ENCODE measurements around the gene DHX35. TPM values are rescaled to one million over a fixed set of nuclear protein-coding genes. Genes with fewer than 3 reads are reported as not detected.
A peak's percentile ranks its signal among the peaks of the same experiment; 100 is the strongest.

DHX35 gene
- total RNA-seq, 1 donor from 2014 or later, result 12.3 TPM

GRCh38 chr20:39029364-39029763 is 67.2 kb downstream of the DHX35 start:
- DNase-seq, result no peak

- DNase-seq, result no peak
These were observed 70.9 kb downstream of the DHX35 start for GRCh38 chr20:39032997-39033396.

- no peak for DNase-seq
These were observed 73.9 kb downstream of the DHX35 start for GRCh38 chr20:39036011-39036410.

- DNase-seq, result no peak
These were observed 74.7 kb downstream of the DHX35 start for GRCh38 chr20:39036851-39037250.

- no peak for DNase-seq
These were observed 75.9 kb downstream of the DHX35 start for GRCh38 chr20:39038047-39038446.

GRCh38 chr20:39038495-39038894 is 76.4 kb downstream of the DHX35 start:
- no peak for DNase-seq

- no peak for DNase-seq
These were observed 77.1 kb downstream of the DHX35 start for GRCh38 chr20:39039261-39039660.

- DNase-seq, result no peak
These were observed 78.0 kb downstream of the DHX35 start for GRCh38 chr20:39040116-39040515.

GRCh38 chr20:39041067-39041466 is 78.9 kb downstream of the DHX35 start:
- DNase-seq, result no peak

- no peak for DNase-seq
These were observed 80.4 kb downstream of the DHX35 start for GRCh38 chr20:39042279-39043150.

- no peak for DNase-seq
These were observed 82.4 kb downstream of the DHX35 start for GRCh38 chr20:39044501-39044900.

- no peak for DNase-seq
These were observed 83.5 kb downstream of the DHX35 start for GRCh38 chr20:39045676-39046075.

GRCh38 chr20:39047417-39047985 is 85.4 kb downstream of the DHX35 start:
- no peak for DNase-seq

- no peak for DNase-seq
These were observed 86.0 kb downstream of the DHX35 start for GRCh38 chr20:39048000-39048696.

- DNase-seq, result no peak
These were observed 87.0 kb downstream of the DHX35 start for GRCh38 chr20:39049148-39049547.

GRCh38 chr20:39049684-39050554 is 87.8 kb downstream of the DHX35 start:
- DNase-seq, result peak; percentile 5

GRCh38 chr20:39050555-39050902 is 88.4 kb downstream of the DHX35 start:
- DNase-seq, result no peak

- no peak for DNase-seq
These were observed 90.5 kb downstream of the DHX35 start for GRCh38 chr20:39052676-39053075.

GRCh38 chr20:39057143-39057542 is 95.0 kb downstream of the DHX35 start:
- no peak for DNase-seq

- DNase-seq, result no peak
These were observed 95.8 kb downstream of the DHX35 start for GRCh38 chr20:39057911-39058310.

- no peak for DNase-seq
These were observed 96.9 kb downstream of the DHX35 start for GRCh38 chr20:39059036-39059435.

- DNase-seq, result no peak
These were observed 104.5 kb downstream of the DHX35 start for GRCh38 chr20:39066471-39067242.
